ENCODE measurements around the gene HLA-E. TPM values are rescaled to one million over a fixed set of nuclear protein-coding genes. Genes with fewer than 3 reads are reported as not detected.
"Not testable (repeated sequence)": the region's sequence is repeated elsewhere in the genome, so short reads cannot be mapped to it uniquely, and the experiment has no call there.

The HLA-E gene
- total RNA-seq, 1 donor from 2014 or later, result 215 TPM

- Histone ChIP-seq H3K27me3 (ENCODE audit: control insufficient read depth, insufficient read depth, low read length) (no peaks in the 10 kb centered on the region), H3K36me3 (ENCODE audit: control insufficient read depth, insufficient read depth, low read length) (no peaks in the 10 kb centered on the region), H3K4me3 (ENCODE audit: low read depth, low read length) (no peak overlapping the region)
- FAIRE-seq, result no peak
- TF ChIP-seq CTCF (IDR thresholded peaks at IDR 0.05; ENCODE audit: insufficient read depth, low read length, severe bottlenecking), result no peak
- no peak for DNase-seq (ENCODE audit: low read depth)
Measured at GRCh38 chr6:30510419-30511168, 21.3 kb downstream of the HLA-E start.

GRCh38 chr6:30511169-30511546, 21.8 kb downstream of the HLA-E start:
- H3K27me3 ChIP-seq (ENCODE audit: control insufficient read depth, insufficient read depth, low read length), result no peaks in the 10 kb centered on the region
- no peaks in the 10 kb centered on the region for H3K36me3 ChIP-seq (ENCODE audit: control insufficient read depth, insufficient read depth, low read length)
- FAIRE-seq (no peak), DNase-seq (ENCODE audit: low read depth) (no peak)
- H3K4me3 ChIP-seq (ENCODE audit: low read depth, low read length), result no peak overlapping the region
- no peak for TF ChIP-seq CTCF (IDR thresholded peaks at IDR 0.05; ENCODE audit: insufficient read depth, low read length, severe bottlenecking)

- H3K27me3 ChIP-seq (ENCODE audit: control insufficient read depth, insufficient read depth, low read length), result no peaks in the 10 kb centered on the region
- no peak overlapping the region for H3K4me3 ChIP-seq (ENCODE audit: low read depth, low read length)
- FAIRE-seq (no peak), DNase-seq (ENCODE audit: low read depth) (no peak)
- no peaks in the 10 kb centered on the region for H3K36me3 ChIP-seq (ENCODE audit: control insufficient read depth, insufficient read depth, low read length)
- no peak for TF ChIP-seq CTCF (IDR thresholded peaks at IDR 0.05; ENCODE audit: insufficient read depth, low read length, severe bottlenecking)
Measured at GRCh38 chr6:30513451-30513850, 24.1 kb downstream of the HLA-E start.

- no peak for DNase-seq (ENCODE audit: low read depth)
- no peak for TF ChIP-seq CTCF (IDR thresholded peaks at IDR 0.05; ENCODE audit: insufficient read depth, low read length, severe bottlenecking)
- FAIRE-seq, result no peak
Measured at GRCh38 chr6:30515106-30515505, 25.8 kb downstream of the HLA-E start.

GRCh38 chr6:30515944-30516753, 26.8 kb downstream of the HLA-E start:
- no peak for TF ChIP-seq CTCF (IDR thresholded peaks at IDR 0.05; ENCODE audit: insufficient read depth, low read length, severe bottlenecking)
- H3K4me3 ChIP-seq (ENCODE audit: low read depth, low read length), result peak overlapping the region; percentile 37
- H3K27me3 ChIP-seq (ENCODE audit: control insufficient read depth, insufficient read depth, low read length), result no peaks in the 10 kb centered on the region
- H3K36me3 ChIP-seq (ENCODE audit: control insufficient read depth, insufficient read depth, low read length), result no peaks in the 10 kb centered on the region
- peak; percentile 98 for DNase-seq (ENCODE audit: low read depth)
- FAIRE-seq, result no peak

More at GRCh38 chr6:30515106-30515505, 25.8 kb downstream of the HLA-E start:
- no peaks in the 10 kb centered on the region for H3K27me3 ChIP-seq (ENCODE audit: control insufficient read depth, insufficient read depth, low read length)
- H3K36me3 ChIP-seq (ENCODE audit: control insufficient read depth, insufficient read depth, low read length), result no peaks in the 10 kb centered on the region
- H3K4me3 ChIP-seq (ENCODE audit: low read depth, low read length), result no peak overlapping the region

GRCh38 chr6:30516754-30517076, 27.4 kb downstream of the HLA-E start:
- not testable (repeated sequence) for H3K27me3 ChIP-seq (ENCODE audit: control insufficient read depth, insufficient read depth, low read length); DNase-seq (ENCODE audit: low read depth); H3K4me3 ChIP-seq (ENCODE audit: low read depth, low read length); H3K36me3 ChIP-seq (ENCODE audit: control insufficient read depth, insufficient read depth, low read length); FAIRE-seq

GRCh38 chr6:30517767-30518504, 28.6 kb downstream of the HLA-E start:
- DNase-seq (ENCODE audit: low read depth); H3K4me3 ChIP-seq (ENCODE audit: low read depth, low read length); FAIRE-seq; H3K36me3 ChIP-seq (ENCODE audit: control insufficient read depth, insufficient read depth, low read length); H3K27me3 ChIP-seq (ENCODE audit: control insufficient read depth, insufficient read depth, low read length): not testable (repeated sequence)

GRCh38 chr6:30518505-30519145, 29.3 kb downstream of the HLA-E start:
- H3K36me3 ChIP-seq (ENCODE audit: control insufficient read depth, insufficient read depth, low read length); DNase-seq (ENCODE audit: low read depth); H3K4me3 ChIP-seq (ENCODE audit: low read depth, low read length); FAIRE-seq; H3K27me3 ChIP-seq (ENCODE audit: control insufficient read depth, insufficient read depth, low read length): not testable (repeated sequence)

Measured in bronchial epithelial cell (primary cell).